ENCODE data around the gene HOXB6. TPM values are rescaled to one million over a fixed set of nuclear protein-coding genes. Genes with fewer than 3 reads are reported as not detected.

Gene HOXB6
- total RNA-seq, 1 experiment from 2014 or later, result 64.8 TPM

- Histone ChIP-seq H3K9me3 (ENCODE audit: control insufficient read depth in 1 of 2, insufficient read depth in 1 of 2, low read depth in 1 of 2, low read length in 2 of 2) (no peaks in the 10 kb centered on the region), H3K36me3 (ENCODE audit: control insufficient read depth in 1 of 2, insufficient read depth in 2 of 2, low read length in 2 of 2) (no peaks in the 10 kb centered on the region), H3K4me2 (ENCODE audit: low read length) (no peak overlapping the region), H3K27ac (ENCODE audit: low read depth, low read length) (no peak overlapping the region), H3K4me3 (replicated peaks in 1 of 2; ENCODE audit: low read depth in 1 of 2, low read length in 2 of 2) (no peak overlapping the region), H2AFZ (ENCODE audit: low read depth, low read length, poor library complexity, severe bottlenecking) (no peak overlapping the region), H3K9ac (ENCODE audit: low read length) (no peak overlapping the region), H4K20me1 (ENCODE audit: insufficient read depth) (no peaks in the 10 kb centered on the region), H3K9me2 (ENCODE audit: insufficient read depth) (no peaks in the 10 kb centered on the region), H3K4me1 (ENCODE audit: control insufficient read depth in 1 of 2, insufficient read depth in 2 of 2, low read length in 2 of 2) (no peaks in the 10 kb centered on the region), H3K79me2 (ENCODE audit: insufficient read depth, low read length) (peaks cover 20% of the 10 kb centered on the region; the same call in 1 of the 2 replicates), H3K27me3 (ENCODE audit: insufficient read depth, low read length) (no peaks in the 10 kb centered on the region)
- POLR2A ChIA-PET, result no interaction called here
- CTCF ChIA-PET, result no interaction called here
- TF ChIP-seq YY1 (IDR thresholded peaks at IDR 0.05; ENCODE audit: extremely low read depth, insufficient replicate concordance, low read depth, low read length) (no peak), TCF7L2 (IDR thresholded peaks at IDR 0.05; ENCODE audit: borderline replicate concordance, extremely low read depth, insufficient read depth, insufficient read length) (no peak), ZFX (IDR thresholded peaks at IDR 0.05) (no peak), ATF3 (IDR thresholded peaks at IDR 0.05) (no peak)
- RAD21 ChIA-PET (ENCODE audit: low non-redundant PET in 1 of 2, low total read pairs in 2 of 2, uncharacterized antibody in 2 of 2, unreplicated experiment in 2 of 2), result no interaction called here
- ATAC-seq (no peak), DNase-seq (ENCODE audit: low read depth, low spot score) (no peak)
- intact Hi-C loops (cut with micrococcal nuclease), result no loop called here
- no TSS peak for BruUV-seq (replicated peaks)
Observed at GRCh38 chr17:48562934-48563333, 41.9 kb downstream of the HOXB6 start.

- H3K79me2 ChIP-seq (ENCODE audit: insufficient read depth, low read length), result peaks cover 13% of the 10 kb centered on the region; the same call in 1 of the 2 replicates
- ATAC-seq, result peak; percentile 86
- TF ChIP-seq EZH2 (IDR thresholded peaks at IDR 0.05) (no peak), CTCF (IDR thresholded peaks at IDR 0.05 in 2 of 3, conservative IDR thresholded peaks at IDR 0.05 in 1 of 3; ENCODE audit: borderline replicate concordance in 1 of 3, insufficient read depth in 1 of 3, low read depth in 2 of 3, low read length in 2 of 3) (peak in 2 of 3 experiments; percentile 51 to 54; a peak in 4 of 6 replicates)
Observed at GRCh38 chr17:48561884-48562810, 42.6 kb downstream of the HOXB6 start.

More at GRCh38 chr17:48561884-48562810, 42.6 kb downstream of the HOXB6 start:
- H4K20me1 ChIP-seq (ENCODE audit: insufficient read depth), result no peaks in the 10 kb centered on the region
- no peaks in the 10 kb centered on the region for H3K27me3 ChIP-seq (ENCODE audit: insufficient read depth, low read length)
- no peaks in the 10 kb centered on the region for H3K9me3 ChIP-seq (ENCODE audit: control insufficient read depth in 1 of 2, insufficient read depth in 1 of 2, low read depth in 1 of 2, low read length in 2 of 2)
- no peak overlapping the region for H3K27ac ChIP-seq (ENCODE audit: low read depth, low read length)
- BruUV-seq (replicated peaks), result no TSS peak
- intact Hi-C loops (cut with micrococcal nuclease), result no loop called here
- H3K4me1 ChIP-seq (ENCODE audit: control insufficient read depth in 1 of 2, insufficient read depth in 2 of 2, low read length in 2 of 2), result no peaks in the 10 kb centered on the region
- no peak overlapping the region for H3K4me3 ChIP-seq (replicated peaks in 1 of 2; ENCODE audit: low read depth in 1 of 2, low read length in 2 of 2)
- ChIA-PET CTCF (no interaction called here), POLR2A (no interaction called here), RAD21 (ENCODE audit: low non-redundant PET in 1 of 2, low total read pairs in 2 of 2, uncharacterized antibody in 2 of 2, unreplicated experiment in 2 of 2) (no interaction called here)
- no peak for DNase-seq (ENCODE audit: low read depth, low spot score)
- no peaks in the 10 kb centered on the region for H3K36me3 ChIP-seq (ENCODE audit: control insufficient read depth in 1 of 2, insufficient read depth in 2 of 2, low read length in 2 of 2)
- H2AFZ ChIP-seq (ENCODE audit: low read depth, low read length, poor library complexity, severe bottlenecking), result no peak overlapping the region
- no peaks in the 10 kb centered on the region for H3K9me2 ChIP-seq (ENCODE audit: insufficient read depth)
- H3K9ac ChIP-seq (ENCODE audit: low read length), result no peak overlapping the region
- H3K4me2 ChIP-seq (ENCODE audit: low read length), result no peak overlapping the region
